Measurements from ENCODE around the gene TIGAR.

The TIGAR gene

DNA sequence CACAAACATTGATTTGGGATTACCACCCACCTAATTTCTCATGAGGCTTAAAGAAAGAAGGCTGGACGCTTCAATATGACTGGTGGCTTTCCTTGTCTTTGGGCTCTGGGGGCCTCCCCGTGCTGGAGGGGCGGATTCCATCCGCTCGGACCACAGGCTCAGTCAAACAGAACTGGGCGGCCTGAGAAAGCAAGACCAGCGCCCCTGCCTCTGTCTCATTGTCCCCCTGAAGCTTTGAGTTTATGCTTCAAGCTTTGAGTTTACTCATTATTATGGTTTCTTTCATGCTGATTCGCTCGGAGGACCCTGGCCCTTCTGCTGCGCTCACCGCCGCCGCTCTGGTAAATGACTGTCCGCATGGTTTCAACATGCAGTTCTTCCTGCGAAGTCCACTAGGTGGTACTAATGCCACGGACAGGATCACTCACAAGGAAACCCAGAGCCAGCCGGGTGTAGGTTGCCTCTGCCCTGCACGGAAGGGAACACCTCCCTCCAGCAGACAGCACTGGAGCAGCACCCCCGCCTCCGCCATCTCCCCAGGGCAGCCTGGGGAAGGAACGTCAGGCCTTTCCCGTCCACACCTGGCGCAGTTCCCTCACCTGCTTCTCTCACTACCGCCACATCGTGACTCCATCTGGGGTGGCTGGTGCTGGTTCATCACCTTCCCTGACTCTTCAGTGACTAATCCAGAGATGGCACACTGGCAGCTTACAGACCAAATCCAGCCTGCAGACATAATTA is 13.2 kb upstream of the TIGAR start:
- DNase-seq (ENCODE audit: low read depth), result peak; percentile 43

DNA sequence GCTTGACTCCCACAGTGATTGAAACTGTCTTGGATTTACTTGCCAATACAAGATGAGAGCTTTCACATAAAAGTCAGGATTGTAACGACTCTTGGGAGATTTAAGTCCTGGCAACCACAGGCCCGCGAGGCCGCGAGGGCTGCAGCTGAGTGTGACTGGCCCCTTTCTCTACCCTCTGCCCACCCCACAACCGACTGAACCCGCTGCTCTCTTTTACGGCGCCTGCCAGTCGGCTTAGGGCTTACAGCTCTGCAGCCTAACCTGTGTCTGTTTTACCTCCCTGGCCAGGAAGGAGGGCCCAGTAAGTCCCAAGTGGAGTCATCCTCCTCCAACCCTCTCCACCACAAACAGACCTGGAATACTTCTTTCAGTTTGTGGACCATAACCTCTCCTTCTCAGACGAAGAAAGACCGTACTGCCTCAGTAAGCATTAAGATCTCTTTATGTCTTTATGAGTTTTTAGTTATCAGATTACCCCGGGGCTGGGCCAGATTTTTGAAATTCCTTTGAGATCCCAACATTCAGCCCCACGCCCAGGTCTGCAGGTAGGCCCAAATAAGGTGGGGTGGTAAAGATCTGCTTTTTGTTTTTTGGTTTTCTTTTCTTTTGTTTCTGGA is 12.6 kb upstream of the TIGAR start:
- no peak for DNase-seq (ENCODE audit: low read depth)

DNA sequence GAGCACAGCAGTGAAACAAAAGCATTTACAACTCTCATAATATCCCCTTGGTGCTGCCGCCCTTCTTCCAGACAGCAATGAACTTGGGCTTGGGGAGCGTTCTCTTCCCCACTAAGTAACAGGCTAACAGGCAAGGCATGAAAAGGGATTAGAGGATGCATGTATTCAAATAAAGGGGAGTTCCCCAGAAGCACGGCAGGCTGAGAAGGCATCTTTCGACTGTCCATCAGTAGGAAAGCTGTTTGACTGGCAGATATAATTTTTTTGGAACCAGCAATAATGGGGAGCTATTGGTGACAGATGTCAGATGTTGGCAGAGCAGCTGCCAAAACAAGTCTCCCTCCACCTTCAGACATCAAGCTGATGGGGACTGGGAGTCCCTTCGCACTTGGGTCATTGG is 9.2 kb upstream of the TIGAR start:
- no peak for DNase-seq (ENCODE audit: low read depth)

DNA sequence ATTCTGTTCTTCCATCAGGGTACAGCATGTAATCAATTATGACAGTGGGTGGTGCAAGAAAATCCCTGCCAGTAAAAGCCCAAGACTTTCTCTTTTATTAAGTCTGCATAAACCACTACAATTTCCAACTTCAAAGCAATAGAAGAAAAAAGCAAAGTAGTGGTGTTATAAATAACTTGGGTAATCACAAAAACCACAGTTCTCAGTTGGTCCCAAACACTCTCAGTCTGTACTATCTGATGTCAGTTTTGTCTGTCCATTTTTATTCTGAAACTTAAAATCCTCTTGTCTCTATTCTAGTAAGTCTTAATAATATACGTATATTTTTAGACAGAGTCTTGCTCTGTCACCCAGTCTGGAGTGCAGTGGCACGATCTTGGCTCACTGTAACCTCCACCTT is 8.8 kb upstream of the TIGAR start:
- DNase-seq (ENCODE audit: low read depth), result no peak

DNA sequence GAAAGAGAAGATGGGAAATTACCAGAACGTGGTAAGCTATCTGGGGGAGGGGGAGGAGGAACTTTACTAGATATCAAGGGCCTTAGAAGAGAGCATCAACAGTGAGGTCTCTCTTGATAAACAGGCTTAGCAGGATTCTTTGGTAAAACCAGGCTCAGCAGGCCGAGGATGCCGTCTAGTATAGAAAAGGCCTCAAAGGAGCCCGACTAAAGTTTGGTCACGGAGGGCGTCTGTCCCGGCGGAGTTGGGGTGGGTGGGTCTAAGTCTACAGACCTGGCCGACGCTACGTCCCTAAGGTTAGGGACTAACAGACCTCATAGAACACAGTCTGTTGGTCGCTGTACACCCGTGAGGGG is 538 bp upstream of the TIGAR start:
- DNase-seq (ENCODE audit: low read depth), result no peak

DNA sequence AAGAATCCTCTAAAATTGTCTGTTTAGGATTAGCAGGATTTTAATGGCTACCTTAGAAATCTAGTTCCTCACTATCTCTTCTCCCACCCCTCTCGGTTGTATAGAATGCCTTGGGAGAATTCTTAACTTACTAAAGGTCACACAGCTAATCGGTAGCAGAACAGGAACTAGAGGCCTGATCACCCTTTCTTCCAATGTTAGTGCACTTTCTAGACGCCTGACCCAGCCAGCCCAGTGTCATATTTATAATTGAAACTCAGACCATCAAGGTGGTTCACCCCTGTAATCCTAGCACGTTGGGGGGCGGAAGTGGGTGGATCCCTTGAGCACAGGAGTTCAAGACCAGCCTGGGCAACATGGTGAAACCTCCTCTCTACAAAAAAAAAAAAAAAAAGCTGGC is 1.7 kb downstream of the TIGAR start:
- DNase-seq (ENCODE audit: low read depth), result no peak

DNA sequence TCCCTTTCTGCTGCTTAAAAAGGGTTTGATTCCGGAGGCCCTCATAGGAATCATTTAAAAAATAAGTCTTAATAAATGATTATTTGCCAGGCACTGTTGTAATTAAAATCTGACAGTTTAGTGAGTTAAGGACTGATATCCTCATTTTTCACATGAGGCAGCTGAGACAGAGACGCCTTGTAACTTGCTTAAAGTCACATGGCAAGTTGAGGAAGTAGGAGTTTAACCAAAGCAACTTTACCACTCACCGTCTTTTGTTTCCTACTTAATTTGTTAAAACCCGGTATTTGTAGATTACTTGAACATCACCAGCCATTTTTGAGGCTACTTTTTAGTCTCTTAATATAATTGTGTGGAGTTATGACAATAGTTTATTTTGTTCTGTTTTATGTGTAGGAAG is 2.4 kb downstream of the TIGAR start:
- no peak for DNase-seq (ENCODE audit: low read depth)

DNA sequence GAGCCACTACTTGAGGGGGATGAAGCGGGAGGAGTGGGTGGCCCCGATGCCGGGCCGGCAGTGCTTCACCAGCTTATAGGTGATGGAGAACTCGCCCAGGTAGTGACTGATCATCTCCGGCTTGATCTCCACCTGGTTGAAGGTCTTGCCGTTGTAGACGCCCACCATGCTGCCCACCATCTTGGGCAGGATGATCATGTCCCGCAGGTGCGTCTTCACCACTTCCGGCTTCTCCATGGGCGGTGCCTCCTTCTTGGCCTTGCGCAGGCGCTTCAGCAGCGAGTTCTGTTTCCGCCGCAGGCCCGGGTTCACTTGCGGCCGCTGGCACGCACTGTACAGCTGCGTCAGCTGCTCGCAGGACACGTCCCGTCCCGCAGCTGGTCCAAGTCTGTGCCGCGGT is 3.4 kb downstream of the TIGAR start:
- no peak for DNase-seq (ENCODE audit: low read depth)

DNA sequence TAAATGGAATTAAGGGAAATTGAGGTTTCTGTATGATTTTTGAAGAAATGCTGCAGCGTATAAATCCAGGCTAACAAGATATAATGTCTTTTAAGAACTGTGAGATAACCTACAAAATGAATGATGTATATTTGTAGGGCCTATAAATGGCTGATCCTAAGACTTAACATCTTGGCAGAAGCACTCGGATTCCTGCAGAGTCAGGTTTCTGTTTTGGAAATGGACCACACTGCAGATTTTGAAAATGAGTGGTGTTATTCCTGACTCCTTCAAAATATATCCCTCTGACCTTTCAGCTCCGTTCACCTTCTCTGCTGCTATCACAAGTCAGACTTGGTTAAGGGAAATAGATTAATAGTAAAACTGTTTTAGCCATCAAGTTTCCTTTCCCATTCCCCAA is 5.0 kb downstream of the TIGAR start:
- DNase-seq (ENCODE audit: low read depth), result no peak

DNA sequence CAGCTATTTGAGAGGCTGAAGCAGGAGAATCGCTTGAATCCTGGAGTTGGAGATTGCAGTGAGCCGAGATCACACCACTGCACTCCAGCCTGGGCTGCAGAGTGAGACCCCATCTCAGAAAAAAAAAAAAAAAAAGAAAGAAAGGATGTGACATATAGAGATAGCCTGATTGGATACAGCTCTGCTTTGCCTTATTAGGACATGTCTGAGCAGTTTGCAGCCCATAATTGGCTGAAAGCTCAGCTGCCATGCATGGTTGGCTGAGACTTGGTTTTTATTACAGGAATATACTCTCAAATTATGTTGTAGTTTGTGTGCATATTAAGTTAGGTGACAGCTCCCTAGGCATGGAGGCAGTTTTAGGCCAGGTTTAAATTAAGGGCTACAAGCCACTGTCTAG is 6.3 kb downstream of the TIGAR start:
- DNase-seq (ENCODE audit: low read depth), result no peak

DNA sequence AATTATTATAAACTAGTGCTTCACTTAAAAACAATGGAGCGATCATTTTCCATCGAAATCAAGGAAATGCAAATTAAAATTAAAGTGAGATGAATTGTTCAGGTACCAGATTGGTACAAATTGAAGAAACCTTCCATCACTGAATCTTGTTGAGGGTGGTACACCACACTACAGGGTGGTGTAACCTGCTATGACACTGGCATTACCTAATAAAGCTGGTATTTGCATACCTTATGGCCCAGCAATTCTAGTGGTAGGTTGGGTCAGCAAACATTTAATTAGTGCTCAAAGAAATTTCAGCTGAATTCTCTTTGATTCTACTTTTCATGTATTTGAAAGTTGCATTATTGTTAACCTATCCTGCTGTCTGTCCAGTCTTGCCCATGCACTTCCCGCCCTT is 9.2 kb downstream of the TIGAR start:
- DNase-seq (ENCODE audit: low read depth), result no peak

DNA sequence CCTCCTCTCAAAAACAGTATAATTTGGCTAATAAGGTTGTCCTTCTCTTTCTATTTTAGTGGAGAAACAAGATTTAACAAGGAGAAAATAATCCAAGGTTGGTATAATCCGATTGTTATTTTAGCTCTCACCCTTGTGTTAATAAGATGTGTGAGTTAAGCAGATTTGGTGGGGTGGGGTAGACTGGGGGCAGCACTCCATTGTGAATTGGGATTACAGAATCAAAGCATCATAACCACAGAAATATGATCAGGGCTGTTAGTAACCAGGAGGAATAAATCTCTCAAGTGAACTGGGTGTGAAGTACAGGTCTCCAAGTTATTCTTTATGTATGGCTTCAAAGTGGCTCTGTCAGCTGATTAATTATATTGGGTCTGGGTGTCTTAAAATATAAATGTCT is 10.2 kb downstream of the TIGAR start:
- DNase-seq (ENCODE audit: low read depth), result no peak

DNA sequence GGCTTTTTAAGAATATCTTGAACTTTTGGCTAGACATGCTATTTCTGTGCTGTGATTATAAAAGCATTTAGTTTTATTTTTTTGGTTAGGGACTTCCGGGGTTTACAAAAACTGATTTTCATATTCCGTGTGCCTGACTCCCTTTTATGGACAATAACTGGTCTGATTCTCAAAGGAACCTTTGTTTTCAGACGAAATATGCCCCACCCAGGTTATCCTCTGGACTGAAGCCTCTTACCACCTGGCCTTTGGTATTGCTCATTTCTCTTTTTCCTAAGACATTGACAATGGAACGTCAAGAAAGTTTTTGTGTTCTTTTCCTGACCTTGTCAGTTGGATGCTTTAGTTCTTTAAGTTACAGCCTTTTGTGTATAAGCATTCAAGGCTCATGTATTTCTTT is 10.8 kb downstream of the TIGAR start:
- no peak for DNase-seq (ENCODE audit: low read depth)

DNA sequence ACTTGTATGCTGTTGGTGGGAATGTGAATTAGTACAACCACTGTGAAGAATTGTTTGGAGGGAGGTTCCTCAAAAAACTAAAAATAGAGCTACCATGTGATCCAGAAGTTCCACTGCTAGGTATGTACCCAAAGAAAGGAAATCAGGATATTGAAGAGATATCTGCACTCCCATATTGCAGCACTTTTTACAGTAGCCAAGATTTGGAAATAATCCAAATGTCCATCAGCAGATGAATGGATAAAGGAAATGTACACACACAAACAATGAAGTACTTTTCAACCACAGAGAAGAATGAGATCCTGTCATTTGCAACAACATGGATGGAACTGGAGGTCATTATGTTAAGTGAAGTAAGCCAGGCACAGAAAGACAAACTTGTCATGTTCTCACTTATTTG is 25.9 kb downstream of the TIGAR start:
- DNase-seq (ENCODE audit: low read depth), result no peak

DNA sequence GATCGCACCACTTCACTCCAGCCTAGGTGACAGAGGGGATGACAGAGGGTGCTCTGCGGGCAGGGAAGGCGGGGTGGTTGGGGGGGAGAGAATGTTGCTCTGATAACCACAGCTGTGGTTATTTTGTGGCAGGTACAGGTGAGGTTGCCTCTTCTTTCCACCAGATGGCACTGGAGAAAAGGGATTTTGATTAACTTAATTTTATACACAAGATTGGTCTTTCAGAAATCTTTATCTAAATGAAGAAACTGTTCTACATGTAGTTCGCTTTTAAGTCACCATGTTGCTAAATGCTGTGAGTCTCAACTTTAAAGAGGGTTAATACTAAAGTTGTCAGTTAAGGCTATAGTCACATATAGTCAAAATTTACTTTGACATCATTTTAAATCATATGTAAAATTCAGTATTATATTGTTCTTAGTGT is 32.8 kb downstream of the TIGAR start:
- DNase-seq (ENCODE audit: low read depth), result no peak

DNA sequence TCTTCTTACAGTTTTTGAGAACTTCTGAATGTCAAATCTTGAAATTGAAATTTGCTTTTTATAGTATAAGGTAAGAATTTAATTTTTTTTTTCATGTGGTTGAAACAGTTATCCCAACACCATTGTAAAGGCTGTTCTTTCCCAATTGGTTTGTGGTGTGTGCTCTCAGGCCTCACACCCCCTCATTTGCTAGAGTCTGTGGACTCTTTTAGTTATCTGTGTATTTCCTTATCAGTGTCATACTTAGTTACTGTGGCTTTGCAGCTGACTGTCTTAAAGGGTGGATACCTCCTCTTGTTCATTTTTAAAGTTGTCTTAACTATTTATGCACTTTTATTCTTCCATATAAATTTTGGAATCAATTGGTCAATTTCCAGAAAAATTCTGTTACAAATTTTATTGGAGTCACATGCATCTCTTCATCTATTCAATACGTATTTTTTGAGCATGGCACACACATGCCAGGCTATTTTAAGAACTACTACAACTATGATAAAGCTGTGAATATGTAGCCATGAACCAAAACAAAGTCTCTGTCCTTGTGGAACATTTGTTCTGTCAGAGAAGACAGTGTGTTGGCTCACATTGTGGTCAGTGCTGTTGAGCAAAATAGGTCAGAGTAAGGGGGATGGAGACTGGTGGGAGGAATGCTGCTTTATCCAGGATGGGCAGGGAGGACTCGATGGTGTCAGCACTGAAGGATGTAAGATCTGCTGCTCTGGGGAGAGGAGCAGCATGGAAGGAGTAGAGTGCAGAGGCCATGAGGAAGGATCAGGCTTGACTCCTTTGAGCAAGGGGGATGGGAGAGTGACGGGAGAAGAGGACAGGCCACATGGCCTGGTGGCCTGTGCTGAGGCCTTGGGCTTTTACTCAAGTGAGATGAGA is 34.4 kb downstream of the TIGAR start:
- DNase-seq (ENCODE audit: low read depth), result no peak

DNA sequence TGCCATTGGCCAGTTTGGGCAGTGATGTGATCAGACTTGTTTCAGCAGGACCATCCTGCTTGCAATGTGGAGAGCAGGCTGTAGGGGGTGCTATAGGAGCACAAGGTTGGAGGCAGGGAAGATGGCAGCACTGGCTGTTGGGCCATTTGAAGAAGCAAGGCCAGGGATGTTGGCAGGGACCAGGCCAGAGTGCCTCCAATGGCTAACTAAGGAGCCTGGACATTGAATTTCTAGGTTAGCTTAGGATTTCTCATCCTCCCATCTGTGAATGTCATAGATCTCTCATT is 35.0 kb downstream of the TIGAR start:
- DNase-seq (ENCODE audit: low read depth), result no peak

DNA sequence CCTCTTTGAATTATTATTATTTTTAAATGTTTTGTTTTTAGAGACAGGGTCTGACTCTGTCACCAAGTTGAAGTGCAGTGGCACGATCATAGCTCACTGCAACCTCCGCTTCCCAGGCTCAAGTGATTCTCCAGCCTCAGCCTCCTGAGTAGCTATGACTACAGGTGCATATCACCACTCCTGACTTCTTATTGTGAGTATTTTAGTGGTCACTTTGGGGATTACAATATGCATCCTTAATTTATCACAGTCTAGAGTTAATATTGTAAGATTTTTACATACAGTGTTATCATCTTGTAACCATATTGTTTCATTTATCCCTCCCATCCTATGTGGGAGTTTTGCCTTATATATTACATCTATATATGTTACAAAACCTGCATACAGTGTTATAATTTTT is 45.1 kb downstream of the TIGAR start:
- no peak for DNase-seq (ENCODE audit: low read depth)

DNA sequence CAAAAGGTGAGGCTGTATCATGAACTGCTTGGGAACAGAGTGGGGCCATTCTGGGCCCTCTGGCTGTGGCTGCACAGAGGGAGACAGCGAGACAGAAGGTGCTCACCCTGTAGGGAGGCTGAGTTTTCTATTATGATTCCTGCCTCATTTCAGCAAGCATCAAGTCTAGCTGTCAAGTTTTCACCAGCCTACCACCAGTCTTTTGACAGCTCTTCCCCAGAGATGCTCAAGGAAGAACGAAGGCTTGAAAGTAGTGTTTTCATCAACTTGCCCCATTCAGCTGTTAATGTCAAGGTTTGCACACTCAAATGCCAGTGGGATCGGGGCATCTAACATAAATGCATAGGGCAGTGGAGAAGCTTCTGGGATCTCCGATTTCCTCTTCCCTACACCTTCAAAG is 48.5 kb downstream of the TIGAR start:
- no peak for DNase-seq (ENCODE audit: low read depth)

DNA sequence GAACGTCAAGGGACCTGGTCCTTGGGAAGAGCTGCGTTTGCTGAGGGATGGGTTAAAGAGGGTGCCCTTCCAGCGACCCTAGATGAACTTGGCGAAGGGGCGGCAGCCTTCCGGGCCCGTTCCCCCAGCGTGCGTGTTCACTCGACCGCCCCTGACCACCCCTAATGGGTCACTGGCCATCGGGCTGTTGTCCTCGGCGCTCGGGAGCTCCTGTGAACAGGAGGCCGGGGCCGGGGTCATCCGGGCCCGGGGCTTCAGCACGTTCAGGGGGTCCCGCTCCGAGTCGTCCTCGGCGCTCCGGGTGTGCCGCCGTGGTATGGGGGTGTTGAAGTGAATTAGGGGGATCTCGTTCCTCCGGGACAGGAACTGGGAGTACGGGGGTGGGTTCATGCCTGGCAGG is 49.3 kb downstream of the TIGAR start:
- DNase-seq (ENCODE audit: low read depth), result no peak

DNA sequence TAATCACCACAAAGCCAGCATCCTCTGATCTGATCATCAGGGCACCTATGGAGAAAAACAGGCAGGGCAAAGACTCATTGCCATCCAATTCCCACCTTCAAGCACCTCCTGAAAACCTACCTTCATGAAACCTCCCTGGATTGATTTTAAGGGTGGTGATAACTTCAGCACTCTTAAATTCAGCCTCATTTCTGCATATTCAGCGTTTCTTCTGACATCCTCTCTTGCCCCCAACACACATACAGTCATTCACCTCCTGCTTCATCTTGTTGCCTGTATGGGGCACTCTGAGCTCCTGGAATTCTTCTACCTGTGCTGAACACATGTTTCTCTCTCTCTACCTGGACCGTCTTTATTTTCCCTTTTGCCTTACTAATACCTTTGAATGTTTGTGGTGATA is 51.6 kb downstream of the TIGAR start:
- no peak for DNase-seq (ENCODE audit: low read depth)

DNA sequence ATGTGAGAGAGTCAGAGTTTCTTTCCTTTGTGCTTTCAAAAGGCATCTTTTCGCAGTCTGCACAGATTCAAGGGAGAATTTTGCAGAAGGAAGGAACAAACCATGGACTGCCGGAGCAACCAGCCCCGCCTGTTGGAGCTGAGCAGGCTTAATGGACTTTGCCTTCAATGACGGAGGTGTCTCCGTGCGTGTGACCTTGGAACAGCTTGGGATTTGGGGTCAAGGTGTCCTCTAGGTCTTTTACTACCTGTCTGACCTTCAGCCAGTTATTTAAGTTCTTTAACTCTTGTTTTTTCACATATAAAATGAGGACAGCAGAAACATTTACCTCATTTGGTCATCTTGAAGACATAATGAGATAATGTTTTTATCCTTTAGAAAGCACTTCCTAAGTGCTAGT is 54.4 kb downstream of the TIGAR start:
- no peak for DNase-seq (ENCODE audit: low read depth)

DNA sequence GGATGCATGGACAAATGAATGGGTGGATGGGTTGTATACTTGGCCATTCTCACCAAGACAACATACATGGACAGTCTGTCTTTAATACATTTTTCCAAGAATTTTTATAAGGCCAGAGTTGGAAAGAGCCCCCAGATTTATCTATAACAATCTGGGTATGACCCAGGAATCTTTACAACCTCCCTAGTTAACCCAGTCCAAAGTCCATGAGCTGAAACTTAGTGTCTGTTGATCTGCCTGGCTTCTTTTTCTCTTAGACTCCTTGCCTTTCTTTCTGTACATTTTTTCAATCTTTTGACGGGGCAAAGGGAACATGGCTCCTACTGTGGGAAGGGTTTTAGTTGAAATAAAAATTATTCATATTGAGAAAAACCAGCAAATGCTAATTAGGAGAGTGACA is 57.8 kb downstream of the TIGAR start:
- no peak for DNase-seq (ENCODE audit: low read depth)

DNA sequence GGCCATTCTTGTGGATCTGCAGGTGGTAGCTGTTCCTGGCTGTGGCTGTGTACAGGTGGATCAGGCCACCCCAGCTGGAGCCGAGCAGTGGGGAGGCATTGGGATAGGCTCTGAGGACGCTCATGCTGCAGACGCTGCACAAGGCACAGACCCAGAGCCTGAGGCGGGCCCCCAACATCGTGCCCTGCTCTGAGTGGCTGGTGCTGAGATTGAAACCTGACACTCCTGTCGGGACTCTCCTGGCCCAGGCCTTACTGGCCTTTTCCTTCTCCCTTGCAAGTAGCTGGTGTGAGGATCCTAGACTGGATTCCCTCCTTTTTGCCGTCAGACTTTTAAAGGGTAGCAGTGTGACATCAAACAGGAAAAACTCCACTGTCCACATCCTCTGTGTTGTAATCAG is 58.4 kb downstream of the TIGAR start, which contains the start of gene FGF23:
FGF23 (minus strand) TSS at position 308 of the 400 bp plus-strand sequence; CDS start at position 178, 130 bp downstream.
- no peak for DNase-seq (ENCODE audit: low read depth)
